Activated CD8-positive, alpha-beta T cell treated with anti-CD3 and anti-CD28 coated beads for 36 hours (primary cell): ENCODE data around the gene IGF2BP3. TPM values are rescaled to one million over a fixed set of nuclear protein-coding genes. Genes with fewer than 3 reads are reported as not detected.

Source experiments
- ATAC-seq: fragments of 200-7000 bp; cut with Tn5 transposase; one replicate; pipeline ENCODE4 v1.10.0; 2021; ENCODE audit warnings: mild to moderate bottlenecking, moderate library complexity
- CTCF ChIA-PET: fragments of 350-600 bp; sonication (Branson Sonifier 250); formaldehyde crosslinking; loops from one replicate; lab custom pipeline; 2021; ENCODE audit warnings: antibody characterized with exemption; lab: Charles Lee
- POLR2A ChIA-PET: fragments of 350-600 bp; sonication (Branson Sonifier 250); formaldehyde crosslinking; loops from one replicate; lab custom pipeline; 2021; ENCODE audit warnings: antibody characterized with exemption; lab: Charles Lee
- DNase-seq: peaks from one replicate; pipeline ENCODE4 v3.0.0-alpha.2; 2020
- H3K27ac Mint-ChIP-seq: one replicate; pipeline ENCODE4 v1.8.0; 2021; ENCODE audit warnings: mild to moderate bottlenecking, mixed read lengths
- H3K27me3 Mint-ChIP-seq: one replicate; pipeline ENCODE4 v1.8.0; 2021; ENCODE audit warnings: mixed read lengths
- H3K36me3 Mint-ChIP-seq: one replicate; pipeline ENCODE4 v1.8.0; 2021; ENCODE audit warnings: low read depth, mixed read lengths
- H3K4me1 Mint-ChIP-seq: one replicate; pipeline ENCODE4 v1.8.0; 2021; ENCODE audit warnings: low read depth, mixed read lengths
- H3K4me3 Mint-ChIP-seq: one replicate; pipeline ENCODE4 v1.8.0; 2021; ENCODE audit warnings: mild to moderate bottlenecking, moderate library complexity, mixed read lengths
- H3K9me3 Mint-ChIP-seq: one replicate; pipeline ENCODE4 v1.8.0; 2021; ENCODE audit warnings: mixed read lengths
- CTCF ChIP-seq: fragments of 200-600 bp; IDR thresholded peaks from one replicate; pipeline ENCODE4 v1.8.0; 2022; ENCODE audit warnings: antibody characterized with exemption, mild to moderate bottlenecking
- intact Hi-C: fragments of 100-400 bp; cut with micrococcal nuclease; formaldehyde crosslinking; loops from one replicate; pipeline ENCODE4 v1.10.0; 2022
- total RNA-seq, 2 experiments: library from RNA; stranded (reverse); gene quantifications; one replicate each; pipeline ENCODE4 v1.2.3, GENCODE V29; 2021

IGF2BP3 gene
- total RNA-seq, 2 experiments from 2014 or later, result 0.61 to 1.1 TPM

- Mint-ChIP-seq H3K27me3 (no peaks in the 10 kb centered on the region), H3K9me3 (no peaks in the 10 kb centered on the region), H3K4me3 (no peak overlapping the region), H3K4me1 (peaks cover 8% of the 10 kb centered on the region), H3K36me3 (no peaks in the 10 kb centered on the region), H3K27ac (no peak overlapping the region)
- ChIA-PET POLR2A (interaction anchor here (1.5 kb wide), 1 partner anchor 187 kb away, joined by 3 read pairs; no protein-coding TSS in a partner anchor), CTCF (interaction anchor here (1.0 to 1.4 kb wide), 2 partner anchors 9 to 21 kb away, joined by 3 to 10 read pairs; no protein-coding TSS in a partner anchor)
- intact Hi-C loops, result no loop called here
- TF ChIP-seq CTCF, result no peak
- DNase-seq (no peak), ATAC-seq (no peak)
These were observed 176.7 kb downstream of the IGF2BP3 start for GRCh38 chr7:23293500-23294073.

GRCh38 chr7:23292623-23293022, 177.7 kb downstream of the IGF2BP3 start:
- Mint-ChIP-seq H3K4me3 (no peak overlapping the region), H3K27me3 (no peaks in the 10 kb centered on the region), H3K9me3 (no peaks in the 10 kb centered on the region), H3K4me1 (peaks cover 7% of the 10 kb centered on the region), H3K36me3 (no peaks in the 10 kb centered on the region), H3K27ac (no peak overlapping the region)
- intact Hi-C loops, result no loop called here
- POLR2A ChIA-PET, result no interaction called here
- DNase-seq (no peak), ATAC-seq (no peak)
- no peak for TF ChIP-seq CTCF
- CTCF ChIA-PET, result interaction anchor here (0.9 to 1.4 kb wide), 2 partner anchors 20 to 30 kb away, joined by 3 to 10 read pairs; no protein-coding TSS in a partner anchor

DNA sequence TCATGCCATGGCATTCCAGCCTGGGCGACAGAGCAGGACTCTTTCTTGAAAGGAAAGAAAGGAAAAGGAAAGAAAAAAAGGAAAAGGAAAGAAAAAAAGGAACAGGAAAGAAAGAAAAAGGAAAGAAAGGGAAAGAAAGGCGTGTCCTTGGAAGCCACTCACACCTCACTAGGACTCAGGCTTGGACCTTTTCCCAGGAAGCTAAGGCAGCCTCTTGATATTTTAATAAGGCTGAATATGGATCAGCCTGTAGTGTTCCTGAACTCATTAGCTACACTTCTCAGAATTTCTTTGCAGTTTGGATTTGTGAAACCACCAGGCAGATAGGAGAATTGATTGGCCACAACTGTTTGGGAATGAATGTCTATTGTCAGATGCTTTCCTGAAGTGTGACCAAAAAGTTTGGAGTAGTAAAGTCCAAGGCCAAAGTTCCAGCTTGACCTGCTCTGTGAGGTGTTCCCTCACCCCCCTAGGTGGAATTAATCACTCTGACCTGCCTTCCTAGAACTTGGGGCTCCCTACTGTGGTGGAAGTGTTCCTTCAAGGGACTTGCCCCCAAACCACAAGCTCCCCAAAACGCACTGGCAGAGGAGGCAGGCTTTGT, 178.2 kb downstream of the IGF2BP3 start:
- Mint-ChIP-seq H3K4me1 (peaks cover 10% of the 10 kb centered on the region), H3K27me3 (no peaks in the 10 kb centered on the region)
- intact Hi-C loops, result no loop called here

DNA sequence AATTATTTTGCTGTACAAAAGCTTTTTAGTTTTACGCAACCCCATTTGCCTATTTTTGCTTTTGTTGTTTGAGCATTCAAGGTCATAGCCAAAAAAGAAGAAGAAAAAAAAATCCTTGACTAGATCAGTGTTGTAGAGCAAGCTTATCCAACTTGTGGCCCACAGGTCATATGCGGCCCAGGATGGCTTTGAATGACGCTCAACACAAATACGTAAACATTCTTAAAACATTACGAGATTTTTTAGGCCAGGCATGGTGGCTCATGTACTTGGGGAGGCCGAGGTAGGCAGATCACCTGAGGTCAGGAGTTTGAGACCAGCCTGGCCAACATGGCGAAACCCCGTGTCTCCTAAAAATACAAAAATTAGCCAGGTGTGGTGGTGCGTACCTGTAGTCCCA, 179.3 kb downstream of the IGF2BP3 start:
- intact Hi-C loops, result no loop called here
- no peak for DNase-seq
- H3K27ac Mint-ChIP-seq, result no peak overlapping the region
- ChIA-PET CTCF (interaction anchor here (1.0 to 1.6 kb wide), 5 partner anchors 11 to 18 kb away, joined by 3 to 8 read pairs (median 4); no protein-coding TSS in a partner anchor), POLR2A (no interaction called here)
- no peak for ATAC-seq
- H3K27me3 Mint-ChIP-seq, result no peaks in the 10 kb centered on the region
- H3K36me3 Mint-ChIP-seq, result no peaks in the 10 kb centered on the region
- no peaks in the 10 kb centered on the region for H3K9me3 Mint-ChIP-seq
- no peak for TF ChIP-seq CTCF
- H3K4me3 Mint-ChIP-seq, result no peak overlapping the region
- H3K4me1 Mint-ChIP-seq, result peaks cover 10% of the 10 kb centered on the region

More for the DNA sequence above, 178.2 kb downstream of the IGF2BP3 start:
- ATAC-seq (no peak), DNase-seq (no peak)
- no peaks in the 10 kb centered on the region for H3K36me3 Mint-ChIP-seq
- H3K4me3 Mint-ChIP-seq, result no peak overlapping the region
- CTCF ChIA-PET, result interaction anchor here (0.9 to 1.6 kb wide), 7 partner anchors 12 to 55 kb away, joined by 3 to 10 read pairs (median 4); no protein-coding TSS in a partner anchor
- POLR2A ChIA-PET, result no interaction called here
- TF ChIP-seq CTCF, result no peak
- no peak overlapping the region for H3K27ac Mint-ChIP-seq
- H3K9me3 Mint-ChIP-seq, result no peaks in the 10 kb centered on the region

- CTCF ChIA-PET, result interaction anchor here (1.2 kb wide), 1 partner anchor 15 kb away, joined by 3 read pairs; no protein-coding TSS in a partner anchor
- ATAC-seq, result peak; percentile 81
- H3K27ac Mint-ChIP-seq, result peak overlapping the region; percentile 21
- TF ChIP-seq CTCF, result no peak
- no peaks in the 10 kb centered on the region for H3K27me3 Mint-ChIP-seq
- no peak overlapping the region for H3K4me3 Mint-ChIP-seq
- POLR2A ChIA-PET, result interaction anchor here (0.6 kb wide), 1 partner anchor 16 kb away, joined by 3 read pairs; no protein-coding TSS in a partner anchor
- H3K36me3 Mint-ChIP-seq, result no peaks in the 10 kb centered on the region
- peak; percentile 54 for DNase-seq
- intact Hi-C loops, result no loop called here
- peaks cover 13% of the 10 kb centered on the region for H3K4me1 Mint-ChIP-seq
- no peaks in the 10 kb centered on the region for H3K9me3 Mint-ChIP-seq
These were observed 182.7 kb downstream of the IGF2BP3 start for GRCh38 chr7:23287612-23288011.
